Suppressor macrophage treated with lipopolysaccharide for 4 hours (primary cell): ENCODE measurements around the gene DCAKD.
"Not testable (repeated sequence)": the region's sequence is repeated elsewhere in the genome, so short reads cannot be mapped to it uniquely, and the experiment has no call there.

Source experiments
- DNase-seq: peaks from one replicate; pipeline ENCODE4 v3.0.0-alpha.2; 2020

DCAKD gene

GRCh38 chr17:45063198-45063597 lies 11.8 kb upstream of the DCAKD start:
- peak; percentile 80 for DNase-seq

- no peak for DNase-seq
Measured at GRCh38 chr17:45061606-45062205, 10.3 kb upstream of the DCAKD start.

DNA sequence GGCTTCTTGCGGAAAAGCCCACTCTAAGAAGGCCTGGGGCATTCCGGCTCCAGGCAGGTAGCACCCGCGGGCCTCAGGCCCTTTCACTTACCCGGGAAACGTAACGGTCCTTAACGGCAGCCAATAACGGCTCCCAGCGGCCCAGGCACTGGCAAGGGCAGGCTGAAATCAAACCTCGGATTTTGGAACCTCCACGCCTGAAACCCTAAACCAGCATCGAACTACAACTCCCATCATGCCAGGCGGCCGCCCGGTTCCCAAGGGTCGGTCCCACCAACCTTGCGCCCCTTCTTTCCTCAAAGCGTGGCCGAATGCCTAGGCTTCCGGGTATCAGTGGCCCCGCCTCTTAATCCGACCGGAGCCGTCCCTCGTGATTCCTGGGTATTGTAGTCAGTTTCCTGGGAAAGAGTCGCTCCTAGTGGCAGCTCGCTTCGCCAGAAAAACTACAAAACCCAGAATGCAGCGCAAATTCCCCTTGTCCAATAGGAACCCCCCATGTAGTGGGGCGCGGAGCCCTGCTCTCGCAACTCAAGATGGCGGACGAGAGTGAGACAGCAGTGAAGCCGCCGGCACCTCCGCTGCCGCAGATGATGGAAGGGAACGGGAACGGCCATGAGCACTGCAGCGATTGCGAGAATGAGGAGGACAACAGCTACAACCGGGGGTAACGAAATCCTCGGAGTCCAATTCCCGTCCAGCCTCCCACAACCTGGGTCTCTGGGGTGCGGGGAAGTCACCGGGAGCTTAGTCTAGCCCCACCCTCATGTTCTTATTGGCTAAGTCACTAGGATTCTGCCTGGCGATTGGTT lies 9.6 kb upstream of the DCAKD start, which contains the start of gene NMT1:
Gene NMT1, plus strand, starts transcription at position 521 of the 809 bp plus-strand sequence. Its CDS starts 13 bp downstream, at position 534.
- DNase-seq, result peak; percentile 99

DNA sequence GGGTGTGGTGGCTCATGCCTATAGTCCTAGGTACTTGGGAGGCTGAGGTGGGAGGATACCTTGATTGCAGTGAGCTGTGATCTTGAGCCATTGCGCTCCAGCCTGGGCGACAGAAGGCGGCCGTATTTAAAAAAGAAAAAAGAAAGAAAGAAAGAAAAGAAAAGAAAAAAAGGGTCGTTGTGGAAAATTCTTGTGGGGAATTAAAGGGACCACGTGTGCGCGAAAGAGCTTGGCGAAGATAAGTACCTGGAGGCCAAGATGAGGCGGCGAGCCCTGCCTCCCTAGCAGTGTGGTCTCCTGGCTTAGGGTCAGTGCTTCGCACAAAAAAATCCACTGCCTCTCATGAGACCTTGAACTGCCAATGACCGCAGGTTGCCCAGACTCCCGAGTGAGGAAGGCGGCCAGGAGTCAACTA lies 9.0 kb upstream of the DCAKD start:
- DNase-seq, result no peak

GRCh38 chr17:45052052-45052772 lies 780 bp upstream of the DCAKD start:
- peak; percentile 38 for DNase-seq

- DNase-seq, result not testable (repeated sequence)
Measured at GRCh38 chr17:45051720-45052051, 254 bp upstream of the DCAKD start.

GRCh38 chr17:45050481-45051059 lies 862 bp downstream of the DCAKD start:
- peak; percentile 13 for DNase-seq

GRCh38 chr17:45048795-45049563 lies 2.5 kb downstream of the DCAKD start:
- no peak for DNase-seq

- no peak for DNase-seq
Measured at GRCh38 chr17:45046537-45047125, 4.8 kb downstream of the DCAKD start.

GRCh38 chr17:45043813-45044540 lies 7.5 kb downstream of the DCAKD start:
- no peak for DNase-seq

DNA sequence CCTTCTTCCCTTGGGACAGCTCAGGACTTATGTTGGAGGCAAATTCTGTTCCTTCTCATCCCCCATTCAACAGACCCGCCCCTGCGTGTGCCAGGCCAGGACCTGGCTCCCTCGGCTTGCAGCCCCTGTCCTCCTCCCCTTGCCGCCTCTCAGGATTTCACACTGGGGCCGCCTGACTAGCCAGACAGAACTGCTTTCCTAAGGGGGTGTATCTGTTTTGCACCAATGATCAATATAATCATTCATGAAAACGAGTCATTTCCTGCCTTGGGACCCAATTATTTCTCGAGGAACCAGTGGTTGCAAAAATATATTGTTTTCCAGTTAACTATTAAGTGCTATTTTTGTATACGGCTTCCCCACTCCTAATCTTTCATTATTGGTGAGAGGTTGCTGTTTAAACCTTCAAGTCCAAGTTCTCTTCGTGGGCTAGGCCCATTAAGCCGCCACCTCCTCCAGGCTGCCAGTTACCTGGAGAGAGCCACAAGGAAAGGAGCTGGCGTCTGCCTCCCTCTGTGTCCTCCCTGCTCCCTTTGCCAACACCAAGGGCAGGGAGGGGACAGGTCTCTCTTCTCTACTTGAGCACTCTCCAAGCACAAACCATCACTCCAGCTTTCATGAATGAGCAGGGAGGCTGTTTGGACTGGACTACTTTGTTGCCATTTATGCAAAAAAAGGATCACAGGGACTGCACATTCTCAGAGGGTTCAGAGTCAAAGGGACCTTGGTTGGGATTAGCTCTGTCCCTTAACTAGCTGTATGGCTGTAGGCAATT lies 8.9 kb downstream of the DCAKD start:
- no peak for DNase-seq

DNA sequence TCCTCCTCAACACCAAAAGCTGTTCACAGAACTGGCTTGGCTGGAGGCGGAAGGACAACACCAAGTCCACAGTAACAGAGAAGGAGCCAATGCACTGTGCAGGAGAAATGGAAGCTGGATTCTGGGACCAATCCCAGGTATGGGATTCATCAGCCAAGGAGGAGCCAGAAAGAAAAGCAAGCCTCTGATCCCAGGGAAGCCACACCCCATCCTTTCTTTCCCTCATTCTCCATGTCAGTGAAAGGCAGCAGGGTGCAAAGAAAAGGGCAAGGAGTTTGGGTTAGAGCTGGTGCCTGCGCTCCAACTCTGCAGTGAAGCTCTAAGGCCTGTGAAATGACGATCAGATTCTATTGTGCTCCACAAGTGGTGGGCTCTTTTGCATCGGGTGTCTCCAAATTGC lies 11.0 kb downstream of the DCAKD start:
- DNase-seq, result no peak

GRCh38 chr17:45038728-45039634 lies 12.5 kb downstream of the DCAKD start:
- DNase-seq, result no peak

DNA sequence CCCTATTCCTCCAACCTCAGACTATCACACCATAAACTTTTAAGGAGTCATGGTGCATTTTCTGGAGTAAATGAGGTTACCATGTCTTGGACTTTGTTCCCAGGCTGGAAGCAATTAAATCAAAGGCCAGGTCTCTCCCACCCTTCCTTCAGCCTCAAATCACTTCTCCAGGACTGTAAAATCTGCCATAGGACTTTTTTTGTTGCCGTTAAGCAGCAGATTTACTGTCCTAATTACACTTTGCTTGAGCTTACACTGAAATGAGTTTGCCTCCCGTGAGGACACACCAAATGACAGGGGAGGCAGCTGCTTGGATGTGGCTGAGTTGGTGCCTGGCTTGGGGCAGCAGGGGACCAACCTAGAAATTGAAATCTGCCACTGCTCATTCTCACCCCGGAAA lies 14.7 kb downstream of the DCAKD start:
- DNase-seq, result no peak

GRCh38 chr17:45035848-45036247 lies 15.6 kb downstream of the DCAKD start:
- no peak for DNase-seq

DNA sequence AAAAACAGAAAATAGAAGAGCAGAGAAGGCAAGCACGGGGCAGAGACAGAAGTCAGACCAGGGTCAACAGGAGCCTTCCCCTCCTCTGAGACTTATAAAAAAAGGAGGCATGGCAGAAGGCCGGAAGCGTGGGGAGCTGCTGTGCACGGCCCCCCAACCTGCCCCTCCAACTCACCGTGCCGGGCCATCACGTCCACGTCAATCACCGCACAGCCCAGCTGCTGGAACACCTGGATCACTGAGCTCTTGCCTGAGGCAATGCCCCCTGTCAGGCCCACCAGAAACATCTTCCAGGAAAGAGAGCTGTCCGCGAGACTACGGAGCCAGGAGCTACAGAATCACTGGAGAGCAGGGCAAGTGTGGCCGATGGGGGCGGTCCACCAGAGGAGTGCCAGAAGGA lies 16.8 kb downstream of the DCAKD start:
- no peak for DNase-seq

GRCh38 chr17:45032174-45032541 lies 19.3 kb downstream of the DCAKD start:
- DNase-seq, result no peak

DNA sequence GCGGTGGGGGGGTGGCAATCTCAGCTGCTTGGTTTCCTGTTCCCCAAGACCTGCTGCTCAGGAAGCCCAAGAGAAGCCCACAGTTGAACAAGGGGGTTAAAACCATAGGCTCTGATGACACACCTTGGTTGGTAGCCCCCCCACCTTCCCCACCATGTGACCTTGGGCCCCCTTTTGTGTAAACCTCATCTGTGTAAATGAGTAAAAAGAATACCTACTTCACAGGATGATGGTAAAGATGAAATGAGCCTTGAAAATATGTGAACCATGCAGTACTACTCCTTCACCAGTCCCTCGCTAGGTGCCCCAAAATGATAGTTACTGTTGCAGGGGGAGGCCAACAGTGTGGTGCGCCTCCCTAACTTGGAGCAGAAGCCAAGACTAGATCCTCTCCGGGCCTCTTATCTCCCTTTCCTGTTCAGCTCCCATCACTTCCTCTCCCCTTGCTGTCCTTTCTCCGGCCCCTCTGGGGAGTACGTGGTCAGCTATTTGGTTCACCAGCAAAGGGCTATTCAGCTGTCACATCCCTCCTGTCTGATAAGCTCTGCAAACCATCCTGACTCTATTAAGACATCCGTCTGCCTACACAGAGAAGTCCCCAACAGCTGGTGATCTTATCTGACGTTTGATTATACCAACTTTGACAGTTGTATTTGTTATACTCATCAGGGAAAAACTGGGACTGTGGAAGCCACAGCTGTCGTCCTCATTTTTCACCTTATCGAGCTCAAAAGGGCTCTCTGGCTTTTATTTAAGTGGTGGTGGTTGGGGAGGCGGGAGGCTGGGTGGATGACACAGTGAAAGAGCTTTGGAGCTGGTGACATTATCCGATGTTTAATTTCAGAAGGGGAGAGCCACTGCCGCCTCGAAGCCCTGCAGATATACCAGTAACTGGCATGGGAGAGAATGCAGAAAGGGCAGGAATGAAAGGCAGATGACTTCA lies 19.9 kb downstream of the DCAKD start:
- DNase-seq, result no peak

DNA sequence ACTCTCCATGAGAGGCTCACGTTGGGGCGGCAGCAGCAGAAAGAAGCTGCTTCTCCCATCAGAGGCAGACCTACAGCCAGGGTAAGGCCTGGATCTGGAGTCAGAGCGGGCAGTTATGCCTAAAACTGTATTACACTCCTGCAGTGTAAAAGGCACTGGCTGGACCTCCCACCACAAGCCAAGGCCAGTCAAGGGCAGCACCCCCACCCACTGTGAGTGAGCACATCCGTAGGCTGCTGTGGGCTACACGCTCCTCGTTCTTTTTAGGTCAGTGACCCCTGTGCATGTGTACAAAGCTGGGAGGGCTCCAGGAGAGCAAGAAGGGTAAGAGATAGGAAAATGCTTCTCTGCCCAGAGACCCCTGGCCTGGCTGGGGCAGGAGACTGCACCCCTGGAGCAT lies 20.7 kb downstream of the DCAKD start:
- DNase-seq, result no peak
